Activated naive CD8-positive, alpha-beta T cell treated with anti-CD3 and anti-CD28 coated beads for 36 hours (primary cell): ENCODE results near the gene NUDCD3. TPM values are rescaled to one million over a fixed set of nuclear protein-coding genes. Genes with fewer than 3 reads are reported as not detected.
"Not testable (repeated sequence)": the region's sequence is repeated elsewhere in the genome, so short reads cannot be mapped to it uniquely, and the experiment has no call there.

Experiments used
- DNase-seq: peaks from one replicate; pipeline ENCODE4 v3.0.0; 2021
- H3K27ac Mint-ChIP-seq: one replicate; pipeline ENCODE4 v1.8.0; 2022; ENCODE audit warnings: mild to moderate bottlenecking, moderate library complexity, mixed read lengths
- H3K27me3 Mint-ChIP-seq: one replicate; pipeline ENCODE4 v1.8.0; 2022; ENCODE audit warnings: mild to moderate bottlenecking, mixed read lengths
- H3K36me3 Mint-ChIP-seq: one replicate; pipeline ENCODE4 v1.8.0; 2021; ENCODE audit warnings: mild to moderate bottlenecking, mixed read lengths
- H3K4me1 Mint-ChIP-seq: one replicate; pipeline ENCODE4 v1.8.0; 2021; ENCODE audit warnings: mixed read lengths
- H3K4me3 Mint-ChIP-seq: one replicate; pipeline ENCODE4 v1.8.0; 2022; ENCODE audit warnings: mild to moderate bottlenecking, moderate library complexity, mixed read lengths
- H3K9me3 Mint-ChIP-seq: one replicate; pipeline ENCODE4 v1.8.0; 2022; ENCODE audit warnings: mixed read lengths
- total RNA-seq, 2 experiments: library from RNA; stranded (reverse); gene quantifications; one replicate each; pipeline ENCODE4 v1.2.3, GENCODE V29; 2021

The NUDCD3 gene
- total RNA-seq, 2 experiments from 2014 or later, result 94.9 to 96.9 TPM

GRCh38 chr7:44424762-44425161, 65.7 kb downstream of the NUDCD3 start:
- not testable (repeated sequence) for H3K4me3 Mint-ChIP-seq, H3K9me3 Mint-ChIP-seq, DNase-seq, H3K27ac Mint-ChIP-seq, H3K27me3 Mint-ChIP-seq
- Mint-ChIP-seq H3K36me3 (peaks cover 65% of the 10 kb centered on the region), H3K4me1 (peaks cover 36% of the 10 kb centered on the region)

- Mint-ChIP-seq H3K9me3 (peaks cover 1% of the 10 kb centered on the region), H3K4me3 (no peak overlapping the region), H3K27ac (no peak overlapping the region), H3K4me1 (peaks cover 28% of the 10 kb centered on the region), H3K27me3 (no peaks in the 10 kb centered on the region), H3K36me3 (peaks cover 50% of the 10 kb centered on the region)
- DNase-seq, result no peak
Observed at GRCh38 chr7:44416941-44417340, 73.5 kb downstream of the NUDCD3 start.

GRCh38 chr7:44415510-44415909, 74.9 kb downstream of the NUDCD3 start:
- peak overlapping the region; percentile 22 for H3K27ac Mint-ChIP-seq
- no peak overlapping the region for H3K4me3 Mint-ChIP-seq
- DNase-seq, result no peak
- H3K4me1 Mint-ChIP-seq, result peaks cover 28% of the 10 kb centered on the region
- H3K27me3 Mint-ChIP-seq, result no peaks in the 10 kb centered on the region
- peaks cover 48% of the 10 kb centered on the region for H3K36me3 Mint-ChIP-seq
- H3K9me3 Mint-ChIP-seq, result peaks cover 2% of the 10 kb centered on the region

- peak overlapping the region; percentile 14 for H3K27ac Mint-ChIP-seq
- no peaks in the 10 kb centered on the region for H3K27me3 Mint-ChIP-seq
- H3K36me3 Mint-ChIP-seq, result peaks cover 49% of the 10 kb centered on the region
- DNase-seq, result no peak
- H3K9me3 Mint-ChIP-seq, result peaks cover 3% of the 10 kb centered on the region
- H3K4me1 Mint-ChIP-seq, result peaks cover 26% of the 10 kb centered on the region
- H3K4me3 Mint-ChIP-seq, result no peak overlapping the region
Observed at GRCh38 chr7:44415047-44415446, 75.4 kb downstream of the NUDCD3 start.

- H3K9me3 Mint-ChIP-seq, result peaks cover 5% of the 10 kb centered on the region
- DNase-seq, result no peak
- no peaks in the 10 kb centered on the region for H3K27me3 Mint-ChIP-seq
- peaks cover 45% of the 10 kb centered on the region for H3K36me3 Mint-ChIP-seq
- H3K4me1 Mint-ChIP-seq, result peaks cover 30% of the 10 kb centered on the region
- no peak overlapping the region for H3K4me3 Mint-ChIP-seq
- H3K27ac Mint-ChIP-seq, result no peak overlapping the region
Observed at GRCh38 chr7:44411306-44411705, 79.2 kb downstream of the NUDCD3 start.

- Mint-ChIP-seq H3K4me3 (no peak overlapping the region), H3K27me3 (no peaks in the 10 kb centered on the region), H3K9me3 (peaks cover 5% of the 10 kb centered on the region), H3K36me3 (peaks cover 36% of the 10 kb centered on the region), H3K27ac (no peak overlapping the region), H3K4me1 (peaks cover 16% of the 10 kb centered on the region)
- DNase-seq, result no peak
Observed at GRCh38 chr7:44408596-44408995, 81.9 kb downstream of the NUDCD3 start.

GRCh38 chr7:44403775-44404174, 86.7 kb downstream of the NUDCD3 start:
- H3K4me3 Mint-ChIP-seq, result no peak overlapping the region
- no peaks in the 10 kb centered on the region for H3K27me3 Mint-ChIP-seq
- H3K4me1 Mint-ChIP-seq, result peaks cover 3% of the 10 kb centered on the region
- no peak overlapping the region for H3K27ac Mint-ChIP-seq
- peaks cover 5% of the 10 kb centered on the region for H3K36me3 Mint-ChIP-seq
- DNase-seq, result no peak
- H3K9me3 Mint-ChIP-seq, result no peaks in the 10 kb centered on the region

GRCh38 chr7:44403176-44403759, 87.2 kb downstream of the NUDCD3 start:
- no peak for DNase-seq
- peaks cover 5% of the 10 kb centered on the region for H3K36me3 Mint-ChIP-seq
- H3K4me1 Mint-ChIP-seq, result peaks cover 3% of the 10 kb centered on the region
- H3K27ac Mint-ChIP-seq, result no peak overlapping the region
- H3K9me3 Mint-ChIP-seq, result no peaks in the 10 kb centered on the region
- no peak overlapping the region for H3K4me3 Mint-ChIP-seq
- no peaks in the 10 kb centered on the region for H3K27me3 Mint-ChIP-seq

- Mint-ChIP-seq H3K4me3 (no peak overlapping the region), H3K9me3 (no peaks in the 10 kb centered on the region), H3K27ac (no peak overlapping the region), H3K36me3 (peaks cover 5% of the 10 kb centered on the region), H3K27me3 (no peaks in the 10 kb centered on the region), H3K4me1 (peaks cover 3% of the 10 kb centered on the region)
- no peak for DNase-seq
Observed at GRCh38 chr7:44402401-44403060, 87.9 kb downstream of the NUDCD3 start.

GRCh38 chr7:44401692-44402091, 88.8 kb downstream of the NUDCD3 start:
- DNase-seq, result no peak
- no peaks in the 10 kb centered on the region for H3K27me3 Mint-ChIP-seq
- no peak overlapping the region for H3K4me3 Mint-ChIP-seq
- H3K27ac Mint-ChIP-seq, result no peak overlapping the region
- no peaks in the 10 kb centered on the region for H3K9me3 Mint-ChIP-seq
- peaks cover 3% of the 10 kb centered on the region for H3K4me1 Mint-ChIP-seq
- H3K36me3 Mint-ChIP-seq, result peaks cover 3% of the 10 kb centered on the region

- no peak for DNase-seq
- Mint-ChIP-seq H3K4me3 (no peak overlapping the region), H3K27me3 (no peaks in the 10 kb centered on the region), H3K4me1 (no peaks in the 10 kb centered on the region), H3K27ac (no peak overlapping the region), H3K36me3 (peaks cover 3% of the 10 kb centered on the region), H3K9me3 (no peaks in the 10 kb centered on the region)
Observed at GRCh38 chr7:44400033-44400511, 90.4 kb downstream of the NUDCD3 start.

- Mint-ChIP-seq H3K27ac (peak overlapping the region; percentile 22), H3K9me3 (no peaks in the 10 kb centered on the region), H3K4me3 (no peak overlapping the region), H3K4me1 (no peaks in the 10 kb centered on the region), H3K27me3 (no peaks in the 10 kb centered on the region), H3K36me3 (peaks cover 3% of the 10 kb centered on the region)
- no peak for DNase-seq
Observed at GRCh38 chr7:44398953-44399574, 91.4 kb downstream of the NUDCD3 start.

- H3K27ac Mint-ChIP-seq, result no peak overlapping the region
- no peak for DNase-seq
- no peaks in the 10 kb centered on the region for H3K27me3 Mint-ChIP-seq
- peaks cover 3% of the 10 kb centered on the region for H3K36me3 Mint-ChIP-seq
- no peaks in the 10 kb centered on the region for H3K9me3 Mint-ChIP-seq
- H3K4me3 Mint-ChIP-seq, result no peak overlapping the region
- H3K4me1 Mint-ChIP-seq, result no peaks in the 10 kb centered on the region
Observed at GRCh38 chr7:44398511-44398911, 91.9 kb downstream of the NUDCD3 start.

GRCh38 chr7:44396931-44397545, 93.4 kb downstream of the NUDCD3 start:
- Mint-ChIP-seq H3K27ac (peak overlapping the region; percentile 6), H3K27me3 (no peaks in the 10 kb centered on the region), H3K4me3 (no peak overlapping the region), H3K4me1 (no peaks in the 10 kb centered on the region), H3K9me3 (no peaks in the 10 kb centered on the region), H3K36me3 (peaks cover 2% of the 10 kb centered on the region)
- DNase-seq, result no peak

- Mint-ChIP-seq H3K27me3 (no peaks in the 10 kb centered on the region), H3K27ac (peak overlapping the region; percentile 10), H3K36me3 (peaks cover 2% of the 10 kb centered on the region), H3K4me3 (no peak overlapping the region), H3K9me3 (no peaks in the 10 kb centered on the region), H3K4me1 (no peaks in the 10 kb centered on the region)
- no peak for DNase-seq
Observed at GRCh38 chr7:44396496-44396895, 94.0 kb downstream of the NUDCD3 start.
